ENCODE data around the gene NDUFA11.
A peak's percentile ranks its signal among the peaks of the same experiment; 100 is the strongest.

NDUFA11 gene

DNA sequence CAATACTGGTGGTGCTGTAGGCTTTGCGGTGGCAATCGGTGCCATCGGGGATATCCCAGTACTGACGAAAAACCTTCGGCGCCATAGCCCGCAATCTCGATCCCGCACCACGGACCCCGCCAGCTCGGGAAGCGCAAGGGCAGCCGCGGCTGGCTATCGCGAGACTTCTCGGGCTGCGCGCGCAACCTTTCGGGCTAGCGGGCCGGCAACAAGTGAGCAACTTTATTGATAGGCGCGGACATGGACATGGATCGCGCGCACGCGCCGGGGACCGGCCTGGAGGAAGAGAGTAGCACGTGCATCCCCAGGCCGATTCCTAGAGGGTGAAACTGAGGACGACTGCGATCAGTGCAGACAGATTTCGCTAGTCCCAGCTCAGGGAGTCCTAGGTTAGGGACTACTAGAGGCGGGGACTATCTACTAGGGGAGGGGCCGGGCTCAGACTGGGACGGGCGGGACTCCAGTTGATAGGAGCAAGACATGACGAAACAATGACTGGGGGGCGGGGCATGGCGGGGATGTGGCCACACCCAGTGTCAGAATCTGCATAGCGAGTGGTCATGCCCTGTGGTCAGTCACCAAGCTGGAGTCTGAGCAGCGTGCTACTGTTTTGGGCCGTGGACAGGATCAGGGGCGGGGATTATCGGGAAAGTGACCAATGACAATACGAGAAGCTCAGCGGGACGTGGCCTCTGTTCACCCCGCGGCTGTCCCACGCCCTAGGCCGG is at the start of gene NDUFA11:
TSS of gene NDUFA11 (minus strand) at position 167 of the 728 bp plus-strand sequence. CDS start at position 85, 82 bp downstream.
- peak; percentile 94 to 96 for DNase-seq (ENCODE audit: low read depth in 2 of 2)

GRCh38 chr19:5953030-5953589 is 49.5 kb upstream of the NDUFA11 start:
- DNase-seq (ENCODE audit: low read depth in 2 of 2) = no peak

DNA sequence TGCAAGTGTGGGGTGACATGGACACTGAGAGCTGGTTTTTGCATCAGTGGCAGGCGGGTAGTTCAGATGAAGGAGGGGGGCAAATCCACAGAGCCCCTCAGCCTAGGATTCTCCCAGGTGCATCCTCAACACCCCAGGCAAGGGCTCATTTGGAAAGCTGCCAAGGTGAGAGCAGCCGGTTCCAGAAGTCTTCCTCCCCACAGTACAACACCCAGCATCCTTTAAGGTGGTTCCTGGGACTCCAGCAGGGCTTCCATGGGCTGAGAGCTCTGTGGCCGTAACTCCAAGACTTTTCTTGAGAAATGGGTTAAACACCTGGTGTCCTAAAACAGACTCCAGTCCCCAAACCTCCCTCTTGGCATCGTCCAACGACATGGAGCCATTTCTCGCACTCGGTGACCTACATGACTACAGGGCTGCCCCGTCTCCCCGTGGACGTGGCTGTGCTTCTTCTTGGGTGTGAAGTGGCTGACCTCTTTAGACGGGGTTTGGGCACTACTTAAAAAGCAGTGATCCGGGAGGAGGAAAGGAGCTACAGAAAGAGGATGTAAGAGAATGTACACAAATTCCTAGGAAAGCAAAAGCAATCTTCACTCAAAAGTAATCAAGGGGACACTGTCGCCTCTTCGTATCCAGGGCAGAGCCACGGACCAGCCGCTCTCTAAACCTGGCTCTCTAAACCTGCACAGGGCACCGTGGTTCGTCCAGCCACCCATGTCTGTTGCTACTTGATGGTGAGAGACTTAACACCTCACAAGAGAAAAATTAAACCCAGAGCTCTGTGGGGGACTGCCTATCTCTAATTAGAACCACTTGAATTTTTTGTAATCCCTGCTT is 48.8 kb upstream of the NDUFA11 start:
- DNase-seq (ENCODE audit: low read depth in 2 of 2) = no peak

GRCh38 chr19:5951338-5951861 is 47.8 kb upstream of the NDUFA11 start:
- DNase-seq (ENCODE audit: low read depth in 2 of 2) = no peak

DNA sequence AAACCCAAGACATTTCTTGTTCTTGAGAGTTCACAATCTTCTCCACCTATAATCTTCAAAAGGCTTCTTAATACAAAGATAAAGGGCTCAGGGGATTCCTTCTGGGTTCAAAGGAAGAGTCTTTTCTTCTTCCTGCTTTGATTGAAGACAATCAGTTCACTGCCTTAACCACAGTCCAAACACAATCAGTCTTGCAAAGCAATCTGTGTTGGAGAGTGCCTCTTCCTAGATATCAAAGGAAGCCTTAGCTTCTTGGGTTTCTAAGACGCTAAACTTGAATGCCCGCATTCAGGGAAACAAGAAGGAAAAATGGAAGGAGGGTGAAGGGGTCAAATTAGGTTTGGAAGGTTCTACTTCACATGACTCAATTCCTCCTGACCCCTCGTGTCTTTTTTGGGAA is 47.2 kb upstream of the NDUFA11 start:
- DNase-seq (ENCODE audit: low read depth in 2 of 2) = no peak

DNA sequence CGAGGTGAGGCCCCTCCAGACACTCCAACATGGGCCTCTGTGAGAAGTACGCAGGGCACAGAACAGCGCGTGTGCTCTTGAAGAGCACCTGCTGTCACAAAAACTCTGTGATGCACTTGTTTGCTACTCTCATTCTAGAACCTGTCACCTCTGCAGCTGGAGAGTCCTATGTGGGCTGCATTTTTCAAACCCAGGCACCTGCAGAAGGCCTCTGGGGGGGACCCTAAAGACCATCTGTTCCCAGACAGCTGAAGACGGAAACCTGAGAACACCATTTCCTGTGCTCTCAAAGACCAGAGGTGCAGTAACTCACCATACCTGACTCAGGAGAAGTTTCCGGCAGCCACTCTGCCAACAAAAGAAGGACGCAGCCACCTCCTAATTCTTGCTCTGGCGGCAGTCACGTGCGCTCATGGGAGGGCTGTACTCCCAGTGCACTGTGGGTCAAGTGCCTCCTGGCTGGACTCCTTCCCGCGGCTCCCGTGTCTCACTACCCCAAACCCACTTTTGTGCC is 46.3 kb upstream of the NDUFA11 start:
- DNase-seq (ENCODE audit: low read depth in 2 of 2) = no peak

DNA sequence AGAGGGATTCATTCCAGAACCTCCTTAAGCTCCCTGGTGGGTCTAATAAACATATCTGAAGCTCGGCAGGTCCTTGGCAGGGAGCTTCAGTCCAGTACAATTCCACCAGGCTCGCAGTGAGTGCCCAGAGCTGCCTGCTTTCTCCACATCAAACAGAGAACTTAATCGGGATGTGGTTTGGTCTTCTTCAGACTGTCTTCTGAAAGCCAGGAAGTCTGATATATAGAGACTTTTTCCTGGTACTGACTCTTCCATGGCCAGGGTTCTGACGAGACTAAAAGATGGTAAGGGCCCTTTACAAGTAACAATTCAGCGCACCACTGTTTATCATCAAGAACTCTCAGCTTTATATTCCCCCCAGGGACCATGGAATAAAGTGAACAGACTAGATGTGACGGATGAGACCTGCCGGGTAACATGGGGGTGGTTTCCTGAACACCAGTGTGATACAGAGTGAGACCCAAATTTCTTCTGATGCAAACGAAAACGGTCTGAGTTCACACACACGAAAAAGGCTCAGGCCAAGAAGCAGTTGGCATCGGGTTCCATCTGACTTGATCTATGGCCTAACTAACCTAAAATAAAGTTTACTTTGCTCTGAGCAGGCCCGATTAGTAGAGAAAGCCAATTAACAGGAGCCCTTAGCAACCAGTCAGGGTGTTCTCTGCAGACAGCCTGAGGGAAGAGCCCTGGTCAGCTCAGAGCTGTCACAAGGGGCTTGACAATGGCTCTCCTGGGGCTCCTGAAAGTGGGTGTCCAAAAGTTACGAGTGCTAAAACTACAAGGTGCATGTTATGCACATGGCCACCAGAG is 45.4 kb upstream of the NDUFA11 start:
- DNase-seq (ENCODE audit: low read depth in 2 of 2) = no peak

DNA sequence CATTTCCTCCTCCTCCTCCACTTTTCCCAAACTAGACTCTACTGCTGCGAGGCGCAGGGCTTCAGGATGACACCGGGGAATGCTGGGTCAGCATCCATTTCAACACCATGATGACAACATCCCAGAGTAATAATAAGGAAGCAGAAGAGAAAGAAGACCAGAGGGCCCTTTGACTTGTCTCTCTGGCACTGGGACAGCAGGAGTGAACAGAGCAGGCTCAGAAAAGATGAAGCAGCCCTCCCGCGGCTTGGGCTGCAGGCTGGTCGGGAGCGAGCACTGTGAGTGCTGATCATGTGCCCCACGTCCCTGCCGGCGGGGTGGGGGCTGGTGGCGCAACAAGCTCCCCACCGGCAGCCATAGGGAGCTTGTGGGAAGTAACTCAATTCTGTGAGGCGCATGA is 43.8 kb upstream of the NDUFA11 start:
- DNase-seq (ENCODE audit: low read depth in 2 of 2) = no peak

GRCh38 chr19:5943623-5944022 is 40.0 kb upstream of the NDUFA11 start:
- no peak for DNase-seq (ENCODE audit: low read depth in 2 of 2)

DNA sequence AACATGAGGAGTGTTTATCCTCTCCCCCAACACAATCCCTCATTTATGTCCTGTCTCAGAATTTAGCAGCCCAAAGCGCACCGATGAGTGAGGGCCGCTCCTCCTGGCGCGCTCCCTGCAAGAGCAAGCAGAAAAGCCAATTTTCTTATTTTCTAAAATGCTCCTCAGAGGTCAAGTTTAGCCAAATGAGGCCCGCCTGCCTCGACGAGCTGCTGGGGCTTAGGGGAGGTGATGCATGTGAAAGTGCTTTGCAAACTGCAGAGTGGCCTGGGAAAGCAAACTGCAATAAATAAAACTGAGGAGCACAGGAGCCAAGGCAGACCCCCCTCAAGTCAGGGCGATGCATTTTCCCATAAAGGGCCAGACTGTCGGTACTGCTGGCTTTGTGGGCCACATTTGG is 39.5 kb upstream of the NDUFA11 start:
- no peak for DNase-seq (ENCODE audit: low read depth in 2 of 2)

DNA sequence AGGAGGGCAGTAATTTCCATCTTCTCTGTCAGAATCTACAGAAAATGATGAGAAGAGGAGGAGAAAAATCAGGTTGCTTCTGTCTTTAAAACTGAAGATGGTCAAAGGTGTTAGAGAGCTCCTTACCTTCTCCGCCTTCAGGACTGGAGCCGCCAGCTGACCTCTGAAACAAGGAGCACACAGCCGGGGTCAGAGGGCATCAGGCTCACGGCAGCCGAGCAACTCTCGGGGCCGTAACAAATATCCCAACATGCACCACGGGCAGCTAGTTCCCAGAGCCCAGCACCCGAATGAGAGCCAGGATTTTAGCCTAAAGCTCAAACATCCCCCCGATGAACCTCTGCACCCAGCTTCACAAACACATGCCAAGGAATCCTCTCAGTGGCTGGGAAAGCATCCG is 38.1 kb upstream of the NDUFA11 start:
- DNase-seq (ENCODE audit: low read depth in 2 of 2) = no peak

DNA sequence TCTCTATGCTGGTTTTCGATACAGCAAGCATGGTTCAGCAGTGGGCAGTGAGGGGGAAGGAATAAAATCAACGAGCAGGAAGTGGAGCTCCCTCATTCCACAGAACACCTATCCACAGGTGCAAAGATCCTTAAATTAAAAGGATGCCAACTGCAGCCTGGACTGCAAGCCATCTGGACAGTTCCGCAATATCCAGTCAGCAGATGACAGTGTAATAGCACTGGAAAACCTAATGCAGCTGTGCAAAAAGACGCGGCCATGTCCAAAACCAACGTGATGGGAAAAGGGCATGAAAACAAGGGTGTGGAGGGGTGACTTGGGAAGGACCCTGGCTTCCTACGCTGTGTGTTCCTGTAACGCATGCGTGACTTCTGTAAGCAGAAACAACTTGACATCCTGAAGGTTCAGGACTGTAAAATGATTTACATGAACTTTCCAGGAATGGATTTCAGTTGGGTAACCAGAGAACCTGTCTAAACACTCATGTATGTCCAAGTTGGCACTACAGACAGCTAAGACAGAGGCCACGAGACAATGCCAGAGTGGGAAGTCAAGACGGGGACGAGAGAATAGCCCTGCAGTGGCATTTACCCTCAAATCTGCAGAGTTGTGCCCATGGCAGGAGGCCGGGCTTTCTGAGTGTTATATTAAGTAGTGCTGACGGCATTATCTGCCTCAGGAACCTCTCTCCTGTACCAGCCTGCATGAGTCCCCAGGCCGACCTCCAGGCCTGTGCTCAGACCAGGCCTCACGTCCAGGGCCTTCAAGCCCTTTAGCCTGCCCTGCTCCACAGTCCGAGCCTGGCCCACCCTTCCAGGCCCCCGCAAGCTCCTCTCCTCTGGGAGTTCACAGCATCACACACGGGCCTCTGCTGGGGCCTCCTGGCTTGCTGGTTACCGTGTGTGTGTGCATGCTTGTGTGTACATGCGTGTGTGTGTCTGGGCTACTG is 36.9 kb upstream of the NDUFA11 start:
- no peak for DNase-seq (ENCODE audit: low read depth in 2 of 2)

DNA sequence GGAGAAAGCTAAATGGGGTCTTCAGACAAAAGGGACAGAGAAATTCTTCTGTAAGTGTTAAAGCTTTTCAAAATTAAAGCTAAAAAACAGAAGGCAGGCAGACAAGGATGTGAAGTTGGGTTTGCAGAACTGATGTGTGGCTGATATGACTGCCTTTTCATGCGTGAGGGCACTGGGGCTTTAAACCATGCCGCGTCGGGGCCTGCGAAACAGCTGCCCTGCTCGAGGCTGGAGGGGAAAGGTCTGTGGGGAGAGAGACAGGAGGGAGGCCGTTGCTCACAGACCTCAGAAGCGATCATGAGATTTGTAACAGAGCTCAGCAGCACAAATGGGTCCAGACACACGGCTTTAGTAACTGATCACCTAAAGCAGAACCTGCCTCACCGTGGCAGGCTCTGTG is 34.0 kb upstream of the NDUFA11 start:
- DNase-seq (ENCODE audit: low read depth in 2 of 2) = no peak

DNA sequence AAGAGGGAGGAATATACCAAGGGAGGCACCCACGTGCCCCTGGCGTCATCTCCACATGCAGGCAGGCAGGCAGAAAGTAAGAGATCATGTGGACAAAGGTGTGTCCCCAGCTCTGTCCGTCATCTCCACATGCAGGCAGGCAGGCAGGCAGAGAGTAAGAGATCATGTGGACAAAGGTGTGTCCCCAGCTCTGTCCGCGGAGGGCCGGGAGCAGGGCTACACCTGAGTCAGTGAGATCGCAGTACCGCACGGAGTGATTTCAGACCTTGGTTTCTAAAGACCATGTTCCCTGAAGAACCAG is 32.7 kb upstream of the NDUFA11 start:
- DNase-seq (ENCODE audit: low read depth in 2 of 2) = no peak

- DNase-seq (ENCODE audit: low read depth in 2 of 2) = no peak
These were observed 32.1 kb upstream of the NDUFA11 start for GRCh38 chr19:5935473-5936291.

- no peak for DNase-seq (ENCODE audit: low read depth in 2 of 2)
These were observed 31.3 kb upstream of the NDUFA11 start for GRCh38 chr19:5934774-5935472.

DNA sequence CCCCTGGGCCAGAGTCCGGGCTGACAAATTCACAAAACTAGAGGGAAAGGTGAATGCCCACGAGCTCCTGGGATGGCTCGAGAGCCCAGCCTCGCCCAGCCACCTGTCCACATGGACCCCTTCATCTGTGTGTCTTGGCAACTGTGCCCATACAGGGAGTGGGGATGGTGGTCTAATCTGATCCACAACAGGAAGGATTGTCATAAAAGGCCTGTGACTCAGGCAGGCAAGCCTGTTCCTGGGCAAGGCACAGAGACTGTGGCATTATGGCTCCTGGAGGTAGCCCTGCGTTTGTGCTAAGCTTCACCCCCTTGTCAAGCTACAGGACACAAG is 30.4 kb upstream of the NDUFA11 start:
- no peak for DNase-seq (ENCODE audit: low read depth in 2 of 2)

- DNase-seq (ENCODE audit: low read depth in 2 of 2) = no peak
These were observed 29.9 kb upstream of the NDUFA11 start for GRCh38 chr19:5933391-5934068.

Measured in stimulated activated CD8-positive, alpha-beta memory T cell treated with anti-CD3 and anti-CD28 coated beads, Interleukin-7, amount 100 ng/mL, for 4 hours (primary cell).